ENCODE data around the gene GAB1.

The GAB1 gene

DNA sequence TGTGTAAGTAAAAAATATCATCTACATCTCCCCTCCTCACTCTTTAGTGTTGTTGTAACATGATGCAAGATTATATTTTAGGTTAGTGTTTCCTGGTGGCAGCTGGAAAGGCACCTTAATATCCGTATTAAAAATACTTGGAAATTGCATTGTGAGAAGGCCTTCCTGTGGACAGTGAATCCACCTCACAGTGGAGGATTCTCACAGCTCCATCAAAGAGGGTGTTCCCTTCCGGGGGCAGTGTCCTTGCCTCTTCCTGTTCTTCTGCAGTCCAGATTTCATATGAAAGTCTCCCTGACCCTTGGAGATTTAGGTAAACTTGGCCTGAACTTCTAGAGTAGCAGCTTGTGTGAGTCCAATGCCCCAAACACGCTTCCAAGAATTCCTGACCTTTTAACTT, 29.9 kb upstream of the GAB1 start:
- no peaks in the 10 kb centered on the region for H3K36me3 ChIP-seq (ENCODE audit: insufficient read depth, low read length)
- no peaks in the 10 kb centered on the region for H3K9me3 ChIP-seq (ENCODE audit: low read length)
- no peak overlapping the region for H3K9ac ChIP-seq (ENCODE audit: low read length)
- no peaks in the 10 kb centered on the region for H3K4me1 ChIP-seq (ENCODE audit: insufficient read depth, low read length)
- no peaks in the 10 kb centered on the region for H3K27me3 ChIP-seq (ENCODE audit: control insufficient read depth in 1 of 2, insufficient read depth in 2 of 2, low read length in 2 of 2)
- no peak overlapping the region for H3K27ac ChIP-seq (ENCODE audit: low read depth, low read length)
- H3K4me3 ChIP-seq (ENCODE audit: low read depth in 1 of 2, low read length in 2 of 2), result no peak overlapping the region

DNA sequence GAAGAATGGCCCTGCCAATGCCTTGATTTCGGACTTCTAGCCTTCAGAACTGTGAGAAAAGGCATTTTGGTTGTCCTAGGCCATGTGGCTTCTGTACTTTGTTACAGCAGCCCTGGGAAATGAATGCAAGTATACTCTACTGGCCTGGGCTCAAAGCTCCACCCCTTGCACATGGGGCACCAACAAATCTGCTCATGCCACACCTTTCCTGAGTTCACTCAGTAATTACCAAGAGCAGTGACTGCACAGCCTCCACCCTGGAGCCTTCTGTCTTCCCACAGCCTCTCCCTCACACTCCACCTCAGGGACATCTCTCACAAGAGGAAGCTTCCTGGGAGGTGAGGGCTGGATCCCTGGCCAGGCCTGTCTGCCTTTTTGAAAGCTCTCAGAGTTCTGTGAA, 29.1 kb upstream of the GAB1 start:
- Histone ChIP-seq H3K9ac (ENCODE audit: low read length) (no peak overlapping the region), H3K9me3 (ENCODE audit: low read length) (no peaks in the 10 kb centered on the region), H3K4me3 (ENCODE audit: low read depth in 1 of 2, low read length in 2 of 2) (no peak overlapping the region), H3K4me1 (ENCODE audit: insufficient read depth, low read length) (no peaks in the 10 kb centered on the region), H3K27ac (ENCODE audit: low read depth, low read length) (no peak overlapping the region), H3K27me3 (ENCODE audit: control insufficient read depth in 1 of 2, insufficient read depth in 2 of 2, low read length in 2 of 2) (no peaks in the 10 kb centered on the region), H3K36me3 (ENCODE audit: insufficient read depth, low read length) (no peaks in the 10 kb centered on the region)

DNA sequence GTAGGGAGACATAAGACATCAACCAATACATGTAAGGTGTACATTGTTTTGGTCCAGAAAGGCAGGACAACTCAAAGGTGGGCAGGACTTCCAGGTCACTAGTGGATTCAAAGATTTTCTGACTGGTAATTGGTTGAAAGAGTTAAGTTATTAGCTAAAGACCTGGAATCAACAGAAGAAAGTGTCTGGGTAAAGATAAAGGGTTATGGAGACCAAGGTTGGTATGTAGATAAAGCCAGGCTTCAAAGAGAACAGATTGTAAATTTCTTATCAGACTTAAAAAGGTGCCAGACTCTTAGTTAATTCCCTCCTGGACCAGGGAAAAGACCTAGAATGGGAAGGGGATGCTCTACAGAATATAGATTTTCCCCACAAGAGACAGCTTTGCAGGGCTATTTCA, 28.3 kb upstream of the GAB1 start:
- Histone ChIP-seq H3K9ac (ENCODE audit: low read length) (no peak overlapping the region), H3K4me3 (ENCODE audit: low read depth in 1 of 2, low read length in 2 of 2) (no peak overlapping the region), H3K27me3 (ENCODE audit: control insufficient read depth in 1 of 2, insufficient read depth in 2 of 2, low read length in 2 of 2) (no peaks in the 10 kb centered on the region), H3K9me3 (ENCODE audit: low read length) (no peaks in the 10 kb centered on the region), H3K4me1 (ENCODE audit: insufficient read depth, low read length) (no peaks in the 10 kb centered on the region), H3K27ac (ENCODE audit: low read depth, low read length) (no peak overlapping the region), H3K36me3 (ENCODE audit: insufficient read depth, low read length) (no peaks in the 10 kb centered on the region)

DNA sequence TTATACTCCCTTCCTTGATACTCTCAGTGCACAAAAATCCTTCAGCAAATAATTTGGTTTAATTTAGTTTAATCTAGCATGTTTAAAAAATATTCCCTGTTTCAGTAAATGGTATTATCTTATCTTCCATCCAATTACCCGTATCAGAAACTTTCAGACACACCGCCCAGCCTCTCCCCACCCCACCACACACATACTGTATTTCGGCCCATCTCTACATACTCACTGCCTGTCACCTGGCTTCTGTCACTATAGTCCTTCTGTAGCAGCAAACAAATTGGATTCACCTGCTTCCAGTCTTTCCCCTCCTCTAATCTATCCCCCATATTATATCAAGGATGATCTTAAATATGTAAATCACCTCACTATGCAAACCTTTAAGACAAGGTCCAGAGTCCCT, 24.8 kb upstream of the GAB1 start:
- Histone ChIP-seq H3K27me3 (ENCODE audit: control insufficient read depth in 1 of 2, insufficient read depth in 2 of 2, low read length in 2 of 2) (no peaks in the 10 kb centered on the region), H3K4me3 (ENCODE audit: low read depth in 1 of 2, low read length in 2 of 2) (no peak overlapping the region)

DNA sequence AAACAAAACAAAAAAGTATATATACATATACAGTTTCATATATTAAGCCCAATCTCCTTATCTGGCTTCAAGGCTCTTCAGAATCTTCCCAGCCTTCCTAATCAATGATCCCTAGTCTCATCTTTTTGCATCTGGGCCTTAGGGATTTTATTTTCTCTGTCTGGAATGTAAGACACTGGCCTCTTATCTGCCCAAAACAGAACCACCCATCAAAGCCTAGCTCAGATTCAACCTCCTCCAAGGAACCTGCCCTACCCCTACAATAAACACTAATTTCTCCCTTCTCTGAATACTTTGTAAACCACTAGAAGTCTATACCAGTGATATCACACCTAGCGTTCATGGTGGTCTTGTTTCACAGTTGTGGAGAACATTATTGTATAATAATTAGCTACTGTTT, 23.2 kb upstream of the GAB1 start:
- H3K9ac ChIP-seq (ENCODE audit: low read length), result no peak overlapping the region
- H3K9me3 ChIP-seq (ENCODE audit: low read length), result no peaks in the 10 kb centered on the region
- no peak overlapping the region for H3K27ac ChIP-seq (ENCODE audit: low read depth, low read length)
- H3K4me3 ChIP-seq (ENCODE audit: low read depth in 1 of 2, low read length in 2 of 2), result no peak overlapping the region
- H3K36me3 ChIP-seq (ENCODE audit: insufficient read depth, low read length), result no peaks in the 10 kb centered on the region
- no peaks in the 10 kb centered on the region for H3K27me3 ChIP-seq (ENCODE audit: control insufficient read depth in 1 of 2, insufficient read depth in 2 of 2, low read length in 2 of 2)
- peaks cover 26% of the 10 kb centered on the region for H3K4me1 ChIP-seq (ENCODE audit: insufficient read depth, low read length)

More for the DNA sequence above, 24.8 kb upstream of the GAB1 start:
- Histone ChIP-seq H3K36me3 (ENCODE audit: insufficient read depth, low read length) (no peaks in the 10 kb centered on the region), H3K9me3 (ENCODE audit: low read length) (no peaks in the 10 kb centered on the region), H3K27ac (ENCODE audit: low read depth, low read length) (no peak overlapping the region), H3K4me1 (ENCODE audit: insufficient read depth, low read length) (peaks cover 18% of the 10 kb centered on the region), H3K9ac (ENCODE audit: low read length) (no peak overlapping the region)

DNA sequence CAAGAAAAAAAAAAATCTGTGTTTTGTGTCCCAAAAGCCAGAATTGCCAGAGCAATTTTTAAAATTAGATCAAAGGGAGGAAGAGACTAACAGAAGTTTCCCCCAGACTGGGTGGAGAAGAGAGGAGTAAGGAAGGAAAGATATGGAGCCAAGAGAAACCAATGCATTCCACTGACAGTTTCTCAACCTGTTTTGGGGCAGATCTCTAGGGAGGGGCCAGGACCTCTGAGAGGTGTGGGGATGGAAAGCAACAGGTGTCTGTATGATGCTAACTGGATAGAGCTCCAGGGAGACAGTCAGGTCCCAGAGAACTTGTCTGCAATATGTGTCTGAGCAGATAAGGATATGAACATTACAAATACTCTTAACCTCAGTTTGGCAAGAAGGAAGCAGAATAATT, 22.7 kb upstream of the GAB1 start:
- Histone ChIP-seq H3K27me3 (ENCODE audit: control insufficient read depth in 1 of 2, insufficient read depth in 2 of 2, low read length in 2 of 2) (no peaks in the 10 kb centered on the region), H3K9me3 (ENCODE audit: low read length) (no peaks in the 10 kb centered on the region), H3K9ac (ENCODE audit: low read length) (no peak overlapping the region), H3K4me3 (ENCODE audit: low read depth in 1 of 2, low read length in 2 of 2) (no peak overlapping the region), H3K27ac (ENCODE audit: low read depth, low read length) (no peak overlapping the region), H3K4me1 (ENCODE audit: insufficient read depth, low read length) (peaks cover 26% of the 10 kb centered on the region), H3K36me3 (ENCODE audit: insufficient read depth, low read length) (no peaks in the 10 kb centered on the region)

DNA sequence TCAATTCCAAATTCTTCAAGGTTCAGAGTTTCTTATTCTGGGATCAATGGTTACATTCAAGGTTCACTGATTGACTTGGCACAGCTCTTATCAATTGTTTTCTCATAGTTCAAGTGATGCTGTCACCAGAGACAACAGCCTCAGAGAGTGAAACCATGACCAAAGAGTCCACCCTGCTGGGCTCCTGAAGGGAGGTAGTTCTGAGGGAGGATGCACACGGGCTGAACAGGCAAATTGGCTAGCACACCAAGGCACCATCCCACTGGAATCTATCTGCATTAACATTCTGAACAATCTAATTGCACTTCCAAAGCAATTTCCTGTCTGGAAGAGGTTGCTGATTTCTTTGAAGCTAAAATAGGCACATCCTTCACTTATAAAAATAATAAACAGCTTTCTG, 16.6 kb upstream of the GAB1 start:
- no peaks in the 10 kb centered on the region for H3K9me3 ChIP-seq (ENCODE audit: low read length)
- H3K36me3 ChIP-seq (ENCODE audit: insufficient read depth, low read length), result no peaks in the 10 kb centered on the region
- no peak overlapping the region for H3K4me3 ChIP-seq (ENCODE audit: low read depth in 1 of 2, low read length in 2 of 2)
- no peak overlapping the region for H3K9ac ChIP-seq (ENCODE audit: low read length)
- H3K27ac ChIP-seq (ENCODE audit: low read depth, low read length), result no peak overlapping the region
- H3K4me1 ChIP-seq (ENCODE audit: insufficient read depth, low read length), result peaks cover 23% of the 10 kb centered on the region
- H3K27me3 ChIP-seq (ENCODE audit: control insufficient read depth in 1 of 2, insufficient read depth in 2 of 2, low read length in 2 of 2), result no peaks in the 10 kb centered on the region

DNA sequence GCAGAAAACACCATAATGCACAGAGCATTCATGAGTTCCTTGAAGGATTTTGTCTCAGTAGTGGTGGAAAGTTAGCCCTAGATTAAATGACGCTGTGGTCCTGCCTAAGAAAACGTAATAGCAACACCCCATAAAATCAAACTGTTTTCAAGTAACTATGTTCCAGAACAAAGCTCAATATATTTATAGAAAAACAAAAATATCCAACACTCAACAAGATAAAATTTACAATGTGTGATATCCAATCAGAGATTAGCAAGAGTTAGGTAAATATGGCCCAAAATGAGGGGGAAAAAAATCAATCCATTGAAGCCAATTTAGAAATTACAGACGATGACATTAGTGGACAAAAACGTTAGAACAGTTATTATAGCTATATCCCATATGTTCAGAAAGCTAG, 9.9 kb upstream of the GAB1 start:
- Histone ChIP-seq H3K27me3 (ENCODE audit: control insufficient read depth in 1 of 2, insufficient read depth in 2 of 2, low read length in 2 of 2) (no peaks in the 10 kb centered on the region), H3K4me3 (ENCODE audit: low read depth in 1 of 2, low read length in 2 of 2) (no peak overlapping the region), H3K27ac (ENCODE audit: low read depth, low read length) (no peak overlapping the region), H3K9me3 (ENCODE audit: low read length) (no peaks in the 10 kb centered on the region), H3K36me3 (ENCODE audit: insufficient read depth, low read length) (no peaks in the 10 kb centered on the region), H3K9ac (ENCODE audit: low read length) (no peak overlapping the region), H3K4me1 (ENCODE audit: insufficient read depth, low read length) (no peaks in the 10 kb centered on the region)

DNA sequence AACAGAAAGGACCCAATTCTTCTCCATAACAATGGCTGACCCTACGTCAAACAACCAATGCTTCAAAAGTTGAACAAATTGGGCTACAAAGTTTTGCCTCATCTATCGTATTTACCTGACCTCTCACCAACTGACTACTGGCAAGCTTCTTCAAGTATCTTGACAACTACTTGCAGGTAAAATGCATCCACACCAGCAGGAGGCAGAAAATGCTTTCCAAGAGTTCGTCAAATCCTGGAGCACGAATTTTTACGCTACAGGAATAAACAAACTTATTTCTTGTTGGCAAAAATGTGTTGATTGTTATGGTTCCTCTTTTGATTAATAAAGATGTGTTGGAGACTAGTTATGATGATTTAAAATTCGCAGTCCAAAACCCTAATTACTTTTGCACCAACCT, 6.7 kb upstream of the GAB1 start:
- Histone ChIP-seq H3K4me1 (ENCODE audit: insufficient read depth, low read length) (no peaks in the 10 kb centered on the region), H3K9me3 (ENCODE audit: low read length) (no peaks in the 10 kb centered on the region), H3K27me3 (ENCODE audit: control insufficient read depth in 1 of 2, insufficient read depth in 2 of 2, low read length in 2 of 2) (no peaks in the 10 kb centered on the region), H3K27ac (ENCODE audit: low read depth, low read length) (no peak overlapping the region), H3K9ac (ENCODE audit: low read length) (no peak overlapping the region), H3K36me3 (ENCODE audit: insufficient read depth, low read length) (no peaks in the 10 kb centered on the region), H3K4me3 (ENCODE audit: low read depth in 1 of 2, low read length in 2 of 2) (no peak overlapping the region)

DNA sequence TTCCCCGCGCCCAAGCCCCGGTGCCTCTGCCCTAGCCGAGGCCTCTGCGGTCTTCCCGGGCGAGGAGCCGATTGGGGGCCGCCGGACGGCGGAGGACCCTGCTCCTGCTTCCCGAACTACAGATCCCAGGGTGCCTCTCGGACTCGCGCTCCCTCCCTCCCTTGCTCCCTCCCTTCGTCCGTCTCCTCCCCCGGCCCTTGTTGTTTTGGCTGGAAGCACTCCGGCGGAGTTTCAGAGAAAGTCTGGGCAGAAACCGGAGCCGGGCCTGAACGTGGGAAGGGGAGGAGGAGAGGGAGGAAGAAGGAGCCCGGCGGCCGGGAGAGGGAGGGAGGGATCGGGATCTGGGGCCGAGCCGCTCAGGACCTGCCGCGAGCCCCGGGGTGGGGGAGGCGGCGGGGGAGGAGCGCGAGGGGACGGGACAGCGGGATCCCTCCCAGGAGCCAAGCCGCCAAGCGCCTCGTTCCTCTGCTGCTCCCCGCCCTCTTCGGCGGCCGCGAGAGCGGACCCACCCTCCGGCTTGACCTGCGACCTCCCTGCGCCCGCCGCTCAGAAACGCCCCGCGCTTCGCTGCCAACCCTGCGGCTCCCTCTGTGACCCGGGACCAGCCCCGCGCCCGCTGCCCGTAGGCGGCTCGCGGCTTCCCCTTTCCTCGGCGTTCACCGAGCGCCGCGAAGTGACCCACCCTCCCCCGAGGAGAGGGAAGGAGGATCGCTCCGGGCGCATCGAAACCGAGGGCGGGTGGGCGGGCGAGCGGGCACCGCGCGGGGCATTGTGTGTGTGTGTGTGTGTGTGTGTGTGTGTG, 496 bp upstream of the GAB1 start:
- Histone ChIP-seq H3K9ac (ENCODE audit: low read length) (peak overlapping the region; percentile 67), H3K4me1 (ENCODE audit: insufficient read depth, low read length) (peaks cover 21% of the 10 kb centered on the region), H3K27me3 (ENCODE audit: control insufficient read depth in 1 of 2, insufficient read depth in 2 of 2, low read length in 2 of 2) (no peaks in the 10 kb centered on the region), H3K36me3 (ENCODE audit: insufficient read depth, low read length) (no peaks in the 10 kb centered on the region), H3K4me3 (ENCODE audit: low read depth in 1 of 2, low read length in 2 of 2) (peak overlapping the region; percentile 56 to 95), H3K9me3 (ENCODE audit: low read length) (no peaks in the 10 kb centered on the region), H3K27ac (ENCODE audit: low read depth, low read length) (peak overlapping the region; percentile 95)

DNA sequence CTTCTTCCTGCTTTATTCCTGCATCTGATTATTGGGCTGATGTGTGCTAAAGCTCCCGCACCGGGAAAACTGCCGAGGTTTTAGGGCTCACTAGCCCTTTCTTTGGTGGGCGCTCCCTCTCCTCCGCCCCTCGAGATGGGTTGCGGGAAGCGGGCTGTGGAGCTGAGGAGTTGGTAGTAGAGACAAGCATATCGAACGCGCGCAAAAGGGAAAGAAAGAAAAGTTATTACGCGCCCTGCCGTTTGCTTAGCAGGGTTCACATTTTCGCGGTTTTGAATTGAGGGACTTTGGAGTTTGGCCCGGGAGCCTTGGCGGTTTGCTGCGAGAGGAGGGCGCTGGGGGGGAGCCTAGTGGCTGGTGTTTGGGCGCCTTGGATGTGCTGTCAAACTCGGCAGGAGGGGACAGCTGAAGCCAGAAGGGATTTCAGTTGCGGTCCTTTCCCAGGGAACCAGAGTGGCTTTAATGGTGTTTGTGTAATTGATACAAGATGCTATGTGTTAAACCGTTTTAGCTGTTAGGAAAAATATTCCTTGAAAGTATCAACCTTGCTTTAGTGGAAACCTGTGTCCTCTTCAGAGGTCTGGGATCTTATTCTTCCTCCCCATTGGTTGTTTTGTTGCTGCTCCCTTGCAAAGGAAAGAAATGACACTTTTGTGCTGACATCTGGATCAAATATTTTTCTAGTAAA, 1.1 kb downstream of the GAB1 start:
- Histone ChIP-seq H3K9me3 (ENCODE audit: low read length) (no peaks in the 10 kb centered on the region), H3K27ac (ENCODE audit: low read depth, low read length) (peak overlapping the region; percentile 74), H3K4me1 (ENCODE audit: insufficient read depth, low read length) (peaks cover 22% of the 10 kb centered on the region), H3K4me3 (ENCODE audit: low read depth in 1 of 2, low read length in 2 of 2) (peak overlapping the region; percentile 95 to 96), H3K27me3 (ENCODE audit: control insufficient read depth in 1 of 2, insufficient read depth in 2 of 2, low read length in 2 of 2) (no peaks in the 10 kb centered on the region), H3K9ac (ENCODE audit: low read length) (peak overlapping the region; percentile 89), H3K36me3 (ENCODE audit: insufficient read depth, low read length) (no peaks in the 10 kb centered on the region)

DNA sequence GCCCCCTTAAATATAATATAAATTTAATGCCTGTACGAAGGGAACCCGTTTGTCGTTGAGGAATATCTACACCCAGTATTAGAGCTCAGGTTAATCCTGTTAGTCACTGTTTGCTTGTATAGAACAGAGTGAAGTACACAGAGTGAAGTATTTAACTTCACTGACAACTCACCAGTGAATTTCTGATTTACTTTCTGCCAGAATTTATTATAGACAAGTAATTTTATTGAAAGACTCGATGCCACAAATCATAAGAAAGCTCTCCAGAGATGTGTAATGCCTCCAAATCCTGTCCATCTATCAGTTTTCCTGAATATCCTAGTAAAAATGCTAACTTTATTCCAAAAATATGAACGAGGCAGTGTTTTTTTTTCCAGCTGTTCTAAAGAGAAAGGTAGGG, 1.6 kb downstream of the GAB1 start:
- Histone ChIP-seq H3K4me1 (ENCODE audit: insufficient read depth, low read length) (peaks cover 28% of the 10 kb centered on the region), H3K4me3 (ENCODE audit: low read depth in 1 of 2, low read length in 2 of 2) (peak overlapping the region; percentile 95 to 96), H3K27me3 (ENCODE audit: control insufficient read depth in 1 of 2, insufficient read depth in 2 of 2, low read length in 2 of 2) (no peaks in the 10 kb centered on the region), H3K36me3 (ENCODE audit: insufficient read depth, low read length) (no peaks in the 10 kb centered on the region), H3K27ac (ENCODE audit: low read depth, low read length) (peak overlapping the region; percentile 74), H3K9ac (ENCODE audit: low read length) (peak overlapping the region; percentile 89), H3K9me3 (ENCODE audit: low read length) (no peaks in the 10 kb centered on the region)

Data from muscle layer of colon (tissue), 2 donors.